C4-2B (cell line): ENCODE measurements around the gene SEZ6L.

Experiments
- H3K27ac ChIP-seq: fragments of 450-650 bp; 2 replicates; pipeline ENCODE4 v1.5.1; 2017
- ZFX ChIP-seq: fragments of 450-650 bp; IDR thresholded peaks from 2 replicates; pipeline ENCODE4 v1.6.1; 2017
- TF ChIP-seq, protein P1 (sequence below): fragments of 450-650 bp; conservative IDR thresholded peaks from 2 replicates; pipeline ENCODE4 v1.5.1; 2017; ENCODE audit warnings: mild to moderate bottlenecking

SEZ6L gene

DNA sequence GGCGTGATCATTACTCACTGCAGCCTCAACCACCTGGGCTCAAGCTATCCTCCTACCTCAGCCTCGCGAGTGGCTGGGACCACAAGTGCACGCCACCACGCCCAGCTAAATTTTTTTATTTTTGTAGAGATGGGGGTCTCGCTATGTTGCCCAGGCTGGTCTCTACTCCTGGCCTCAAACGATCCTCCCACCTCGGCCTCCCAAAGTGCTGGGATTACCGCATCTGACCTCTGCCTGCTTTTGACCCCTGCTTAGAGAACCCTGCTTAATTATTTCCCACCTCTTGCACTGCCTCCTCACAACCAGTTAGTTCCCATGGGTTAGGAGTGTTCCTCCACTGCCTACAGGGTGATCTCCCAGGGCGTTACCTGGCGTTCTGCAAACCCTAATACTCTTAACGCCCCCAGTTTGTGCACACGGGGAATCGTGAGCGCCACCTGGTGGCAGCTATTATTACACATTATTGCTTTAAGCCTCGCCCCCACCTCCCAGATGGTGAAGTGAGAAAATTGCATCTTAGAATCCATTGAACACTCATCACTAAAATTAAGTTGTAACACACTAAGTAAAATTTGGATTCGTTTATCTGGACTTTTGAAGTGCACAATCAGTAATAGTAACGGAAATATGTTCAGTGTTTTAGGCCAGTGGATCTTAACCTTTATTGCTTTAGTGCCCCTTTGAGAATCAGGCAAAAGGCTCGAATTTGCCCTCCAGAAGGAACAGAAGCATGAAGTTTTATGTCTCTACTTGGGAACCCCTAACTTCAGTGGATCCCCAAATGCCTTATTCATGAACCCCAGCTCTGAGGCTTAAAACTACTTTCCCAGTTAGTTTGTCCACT lies 198.4 kb downstream of the SEZ6L start:
- TF ChIP-seq ZFX = no peak
- TF ChIP-seq, protein P1, sequence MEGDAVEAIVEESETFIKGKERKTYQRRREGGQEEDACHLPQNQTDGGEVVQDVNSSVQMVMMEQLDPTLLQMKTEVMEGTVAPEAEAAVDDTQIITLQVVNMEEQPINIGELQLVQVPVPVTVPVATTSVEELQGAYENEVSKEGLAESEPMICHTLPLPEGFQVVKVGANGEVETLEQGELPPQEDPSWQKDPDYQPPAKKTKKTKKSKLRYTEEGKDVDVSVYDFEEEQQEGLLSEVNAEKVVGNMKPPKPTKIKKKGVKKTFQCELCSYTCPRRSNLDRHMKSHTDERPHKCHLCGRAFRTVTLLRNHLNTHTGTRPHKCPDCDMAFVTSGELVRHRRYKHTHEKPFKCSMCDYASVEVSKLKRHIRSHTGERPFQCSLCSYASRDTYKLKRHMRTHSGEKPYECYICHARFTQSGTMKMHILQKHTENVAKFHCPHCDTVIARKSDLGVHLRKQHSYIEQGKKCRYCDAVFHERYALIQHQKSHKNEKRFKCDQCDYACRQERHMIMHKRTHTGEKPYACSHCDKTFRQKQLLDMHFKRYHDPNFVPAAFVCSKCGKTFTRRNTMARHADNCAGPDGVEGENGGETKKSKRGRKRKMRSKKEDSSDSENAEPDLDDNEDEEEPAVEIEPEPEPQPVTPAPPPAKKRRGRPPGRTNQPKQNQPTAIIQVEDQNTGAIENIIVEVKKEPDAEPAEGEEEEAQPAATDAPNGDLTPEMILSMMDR = peak; percentile 96
- no peak overlapping the region for H3K27ac ChIP-seq

DNA sequence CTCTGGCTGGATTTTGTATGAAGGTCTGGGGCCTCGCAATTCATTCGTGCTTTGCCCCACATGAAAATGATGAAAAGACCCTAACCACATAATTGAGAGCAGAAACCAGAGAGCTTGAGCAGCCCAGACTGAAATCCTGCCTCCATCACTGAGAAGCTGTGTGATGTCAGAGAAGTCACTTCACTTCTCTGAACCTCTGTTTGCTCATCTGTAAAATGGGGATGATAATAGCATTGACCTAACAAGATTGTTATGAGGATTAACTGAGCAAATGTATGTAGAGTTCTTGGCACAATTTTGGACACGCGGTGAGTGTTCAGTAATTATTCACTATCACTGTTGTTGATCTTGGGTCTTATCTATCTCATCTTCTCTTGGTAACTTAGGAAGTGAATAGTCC lies 203.6 kb downstream of the SEZ6L start:
- no peak overlapping the region for H3K27ac ChIP-seq
- TF ChIP-seq, protein P1 = no peak
- TF ChIP-seq ZFX = no peak

DNA sequence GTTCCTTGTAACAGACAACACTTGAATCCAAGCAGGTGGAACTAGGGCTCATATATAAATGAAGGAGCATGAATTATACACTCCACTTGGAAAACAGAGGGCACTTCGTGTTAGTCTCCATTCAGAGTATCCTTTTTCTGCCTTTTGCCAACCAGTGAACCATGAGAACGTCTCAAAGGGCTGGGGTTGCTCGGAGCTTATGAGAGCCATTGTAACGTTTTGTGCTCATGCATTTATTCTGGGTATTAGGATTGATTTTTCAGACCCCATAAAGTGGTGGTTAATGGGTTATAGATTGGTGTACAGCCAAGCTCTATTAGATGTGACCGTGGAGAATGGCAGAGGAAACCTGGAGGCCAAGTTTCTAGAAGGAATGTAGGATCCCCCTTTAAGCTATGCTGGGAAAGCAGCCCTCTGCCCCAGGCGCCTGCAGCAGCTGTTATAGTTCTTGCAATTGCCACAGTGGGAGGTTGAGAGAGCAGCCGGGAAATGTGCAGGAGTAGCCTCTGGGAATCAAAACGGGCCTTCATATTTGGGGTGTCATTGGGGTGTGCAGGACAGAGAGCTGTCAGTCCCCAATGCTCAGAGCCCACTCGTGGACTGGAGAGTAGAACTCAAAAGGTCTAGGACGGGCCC lies 205.2 kb downstream of the SEZ6L start:
- H3K27ac ChIP-seq = no peak overlapping the region
- TF ChIP-seq ZFX = no peak
- TF ChIP-seq, protein P1 = no peak

DNA sequence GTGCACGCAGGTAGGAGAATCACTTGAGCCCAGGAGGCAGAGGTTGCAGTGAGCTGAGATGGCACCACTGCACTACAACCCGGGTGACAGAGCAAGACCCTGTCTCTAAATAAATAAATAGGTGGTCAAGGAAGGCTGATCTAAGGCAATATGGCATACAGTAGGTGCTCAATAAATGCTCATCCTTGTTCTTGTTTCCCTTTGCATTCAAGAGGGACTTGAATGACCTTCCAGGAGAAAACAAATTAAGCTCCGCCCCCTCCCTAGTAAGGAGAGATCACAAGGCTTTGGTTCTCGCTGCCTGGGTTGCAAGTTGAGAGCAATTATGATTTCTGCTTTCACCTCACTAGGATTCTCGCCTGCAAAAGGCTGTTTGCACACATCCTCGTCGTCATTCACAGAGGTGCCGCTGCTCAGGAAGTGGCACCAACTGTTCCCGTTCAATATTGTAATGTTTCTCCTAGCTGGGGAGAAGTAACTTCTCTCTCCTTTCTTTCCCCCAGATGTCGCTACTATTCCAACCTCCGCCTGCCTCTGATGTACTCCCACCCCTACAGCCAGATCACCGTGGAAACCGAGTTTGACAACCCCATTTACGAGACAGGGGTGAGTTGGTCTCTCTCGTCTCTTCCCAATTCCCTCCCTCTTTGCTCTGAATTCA lies 208.0 kb downstream of the SEZ6L start:
- TF ChIP-seq, protein P1 = no peak
- no peak overlapping the region for H3K27ac ChIP-seq

DNA sequence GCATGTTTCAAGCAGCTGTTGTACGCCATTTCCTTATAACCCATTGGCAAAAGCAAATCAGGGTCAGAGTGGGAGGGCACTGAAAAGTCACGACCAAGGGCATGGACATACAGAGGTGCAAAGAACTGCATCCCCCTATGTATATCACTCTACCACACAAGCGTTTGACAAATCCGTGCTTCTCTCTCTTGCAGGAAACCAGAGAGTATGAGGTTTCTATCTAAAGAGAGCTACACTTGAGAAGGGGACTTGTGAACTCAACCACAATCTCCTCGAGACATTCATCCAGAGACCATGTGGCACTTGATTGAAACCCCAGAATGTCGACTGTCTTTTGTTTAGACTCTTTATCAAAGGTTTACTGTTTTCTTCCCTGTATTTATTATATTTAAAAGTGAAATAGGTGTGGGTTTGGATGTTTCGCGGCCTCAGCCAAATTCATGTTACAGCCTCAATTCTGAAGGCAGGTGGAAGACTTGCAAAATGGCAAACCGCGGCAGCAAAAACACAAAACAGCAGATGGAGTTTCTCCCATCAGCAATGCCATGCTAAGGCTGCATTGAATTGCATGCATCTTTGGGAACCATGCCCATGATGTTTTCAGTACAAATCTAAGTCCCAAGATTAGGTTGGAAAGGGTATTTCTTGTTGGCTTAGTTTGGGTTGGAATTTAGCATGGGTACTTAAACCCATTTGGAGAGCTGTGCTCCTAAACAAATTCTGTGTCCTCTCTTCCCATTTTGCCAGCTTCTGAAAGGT lies 211.0 kb downstream of the SEZ6L start:
- no peak for TF ChIP-seq ZFX
- TF ChIP-seq, protein P1 = no peak
- H3K27ac ChIP-seq = no peak overlapping the region

DNA sequence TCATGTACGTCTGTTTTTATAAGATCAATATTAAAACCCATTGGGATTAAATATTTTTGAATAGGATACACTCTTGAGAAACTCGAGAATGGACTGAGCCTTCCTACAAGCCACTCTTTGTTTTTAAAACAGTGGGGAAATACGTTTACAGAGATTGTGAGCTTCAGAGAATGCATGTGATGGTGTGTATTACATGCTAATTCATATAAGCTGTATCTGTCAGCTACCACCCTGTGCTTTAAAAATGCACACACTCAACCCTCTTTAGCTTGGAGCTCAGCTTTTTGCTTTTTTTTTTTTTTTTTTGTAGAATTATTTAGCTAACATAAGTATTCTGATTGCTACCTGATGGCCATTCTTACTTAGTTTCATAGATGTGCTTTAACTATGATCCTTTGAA lies 213.5 kb downstream of the SEZ6L start:
- no peak overlapping the region for H3K27ac ChIP-seq

More for the DNA sequence above, 213.5 kb downstream of the SEZ6L start:
- TF ChIP-seq ZFX = no peak
- TF ChIP-seq, protein P1 = no peak
